Neural cell (in vitro differentiated cells): Measurements from ENCODE around the gene SFMBT2. TPM values are rescaled to one million over a fixed set of nuclear protein-coding genes. Genes with fewer than 3 reads are reported as not detected.

Experiments
- H2AFZ ChIP-seq: fragments of 200-600, 300-800 bp; sonication (generic), shearing (Covaris generic); 2 replicates; pipeline ENCODE4 v1.6.0; 2014; ENCODE audit warnings: low read depth, mild to moderate bottlenecking, antibody characterized with exemption, low read length, moderate library complexity
- H3F3A ChIP-seq: fragments of 200-600 bp; shearing (Covaris generic); 2 replicates; pipeline ENCODE4 v1.6.1; 2016; ENCODE audit warnings: mild to moderate bottlenecking, moderate library complexity, mixed read lengths, antibody characterized with exemption, low read length; ENCODE audit not compliant: insufficient read depth, poor library complexity, severe bottlenecking
- H3K27ac ChIP-seq: fragments of 200-600, 300-800 bp; sonication (generic), shearing (Covaris generic); 2 replicates; pipeline ENCODE4 v1.5.1; 2014; ENCODE audit warnings: mild to moderate bottlenecking, low read length, moderate library complexity
- H3K27me3 ChIP-seq: fragments of 300-800, 200-600 bp; sonication (generic), shearing (Covaris generic); 2 replicates; pipeline ENCODE4 v1.6.0; 2014; ENCODE audit warnings: mild to moderate bottlenecking, low read depth, low read length, moderate library complexity; ENCODE audit not compliant: insufficient read depth
- H3K36me3 ChIP-seq: fragments of 300-800, 200-600 bp; sonication (generic), shearing (Covaris generic); 2 replicates; pipeline ENCODE4 v1.5.1; 2014; ENCODE audit warnings: mild to moderate bottlenecking, antibody characterized with exemption, low read length, moderate library complexity; ENCODE audit not compliant: insufficient read depth
- H3K4me2 ChIP-seq: fragments of 300-800, 200-600 bp; sonication (generic), shearing (Covaris generic); 2 replicates; pipeline ENCODE4 v1.6.0; 2014; ENCODE audit warnings: mild to moderate bottlenecking, low read length
- H3K4me3 ChIP-seq: fragments of 300-800, 200-600 bp; sonication (generic), shearing (Covaris generic); 2 replicates; pipeline ENCODE4 v1.5.1; 2014; ENCODE audit warnings: mild to moderate bottlenecking, low read length, moderate library complexity
- H3K79me2 ChIP-seq: fragments of 200-600 bp; shearing (Covaris generic); replicated peaks from 2 replicates; pipeline ENCODE4 v1.6.0; 2014; ENCODE audit warnings: mild to moderate bottlenecking, low read length, moderate library complexity; ENCODE audit not compliant: insufficient read depth
- H3K9ac ChIP-seq: fragments of 300-800, 200-600 bp; sonication (generic), shearing (Covaris generic); 2 replicates; pipeline ENCODE4 v1.6.1; 2016; ENCODE audit warnings: mild to moderate bottlenecking, low read length, mixed read lengths
- H3K9me2 ChIP-seq: fragments of 200-600 bp; shearing (Covaris generic); 2 replicates; pipeline ENCODE4 v1.6.1; 2016; ENCODE audit warnings: mild to moderate bottlenecking, low read length, mixed read lengths; ENCODE audit not compliant: insufficient read depth
- H3K9me3 ChIP-seq: fragments of 200-600, 300-800 bp; sonication (generic), shearing (Covaris generic); 2 replicates; pipeline ENCODE4 v1.6.1; 2016; ENCODE audit warnings: mild to moderate bottlenecking, mixed run types, low read length, moderate library complexity, mixed read lengths
- H4K20me1 ChIP-seq: fragments of 200-600 bp; shearing (Covaris generic); 2 replicates; pipeline ENCODE4 v1.6.1; 2016; ENCODE audit warnings: mild to moderate bottlenecking, mixed run types; ENCODE audit not compliant: insufficient read depth
- CTCF ChIP-seq: fragments of 450-650 bp; IDR thresholded peaks from 2 replicates; pipeline ENCODE4 v1.5.1; 2014; ENCODE audit warnings: antibody characterized with exemption, mild to moderate bottlenecking, moderate library complexity; ENCODE audit not compliant: poor library complexity, severe bottlenecking
- EP300 ChIP-seq: fragments of 450-650 bp; conservative IDR thresholded peaks from 2 replicates; pipeline ENCODE4 v1.6.1; 2014; ENCODE audit warnings: antibody characterized with exemption, mild to moderate bottlenecking, moderate library complexity; ENCODE audit not compliant: poor library complexity, severe bottlenecking
- EZH2 ChIP-seq: fragments of 200-600, 300-800 bp; shearing (Covaris generic), sonication (generic); IDR thresholded peaks from 2 replicates; pipeline ENCODE4 v1.6.1; 2014; ENCODE audit warnings: antibody characterized with exemption, low read length, borderline replicate concordance, mild to moderate bottlenecking; ENCODE audit not compliant: insufficient read depth, poor library complexity, severe bottlenecking
- MXI1 ChIP-seq: fragments of 450-650 bp; conservative IDR thresholded peaks from 2 replicates; pipeline ENCODE4 v1.6.1; 2014; ENCODE audit warnings: antibody characterized with exemption, mild to moderate bottlenecking; ENCODE audit not compliant: poor library complexity, severe bottlenecking
- POLR2AphosphoS5 ChIP-seq: IDR thresholded peaks from 2 replicates; pipeline ENCODE4 v1.6.1; 2012
- RAD21 ChIP-seq: fragments of 450-650 bp; conservative IDR thresholded peaks from 2 replicates; pipeline ENCODE4 v1.6.1; 2014; ENCODE audit warnings: antibody characterized with exemption, mild to moderate bottlenecking, moderate library complexity
- REST ChIP-seq: IDR thresholded peaks from 2 replicates; pipeline ENCODE4 v1.6.1; 2012; ENCODE audit warnings: borderline replicate concordance
- SMC3 ChIP-seq: fragments of 450-650 bp; conservative IDR thresholded peaks from 2 replicates; pipeline ENCODE4 v1.6.1; 2014; ENCODE audit warnings: antibody characterized with exemption, mild to moderate bottlenecking, moderate library complexity; ENCODE audit not compliant: poor library complexity
- TAF1 ChIP-seq: IDR thresholded peaks from 2 replicates; pipeline ENCODE4 v1.6.1; 2012; ENCODE audit warnings: low read depth
- polyA plus RNA-seq: library from polyadenylated mRNA; depleted of rRNA; stranded (reverse); fragments of >200 nt; gene quantifications from 2 replicates; pipeline ENCODE4 v1.2.3, GENCODE V29; 2014

SFMBT2 gene
- polyA plus RNA-seq, 1 donor from 2014 or later = 1.3 TPM

- Histone ChIP-seq H2AFZ (no peak overlapping the region), H3K27ac (no peak overlapping the region), H3K9me3 (no peaks in the 10 kb centered on the region), H3K9ac (no peak overlapping the region), H3F3A (no peaks in the 10 kb centered on the region), H4K20me1 (no peaks in the 10 kb centered on the region), H3K36me3 (no peaks in the 10 kb centered on the region), H3K27me3 (no peaks in the 10 kb centered on the region), H3K9me2 (no peaks in the 10 kb centered on the region), H3K4me3 (no peak overlapping the region), H3K4me2 (no peak overlapping the region), H3K79me2 (no peaks in the 10 kb centered on the region)
- TF ChIP-seq POLR2AphosphoS5 = no peak
- TF ChIP-seq MXI1 = no peak
- no peak for TF ChIP-seq EZH2
- TF ChIP-seq SMC3 = no peak
- TF ChIP-seq RAD21 = no peak
- TF ChIP-seq CTCF = no peak
- TF ChIP-seq TAF1 = no peak
- no peak for TF ChIP-seq EP300
- no peak for TF ChIP-seq REST
Measured at GRCh38 chr10:7209458-7209857, 201.4 kb downstream of the SFMBT2 start.

GRCh38 chr10:7206412-7207100 lies 204.3 kb downstream of the SFMBT2 start:
- no peaks in the 10 kb centered on the region for H3K27me3 ChIP-seq
- H3K27ac ChIP-seq = no peak overlapping the region
- no peaks in the 10 kb centered on the region for H3K79me2 ChIP-seq
- no peaks in the 10 kb centered on the region for H3K9me3 ChIP-seq
- no peak overlapping the region for H3K4me3 ChIP-seq
- H3K9ac ChIP-seq = no peak overlapping the region
- no peaks in the 10 kb centered on the region for H4K20me1 ChIP-seq
- H3K36me3 ChIP-seq = no peaks in the 10 kb centered on the region
- no peaks in the 10 kb centered on the region for H3K9me2 ChIP-seq
- no peaks in the 10 kb centered on the region for H3F3A ChIP-seq
- no peak overlapping the region for H2AFZ ChIP-seq
- no peak overlapping the region for H3K4me2 ChIP-seq
- TF ChIP-seq EZH2 (no peak), CTCF (no peak), TAF1 (no peak), MXI1 (no peak), RAD21 (no peak)
